IMR-90 (cell line): ENCODE measurements around the gene GLRX2. TPM values are rescaled to one million over a fixed set of nuclear protein-coding genes. Genes with fewer than 3 reads are reported as not detected.

Experiments
- CEBPB ChIP-seq: IDR thresholded peaks from 2 replicates; pipeline ENCODE4 v1.6.1; 2012; ENCODE audit warnings: low read depth, low read length, improper control_type of control experiment
- MAZ ChIP-seq: IDR thresholded peaks from 2 replicates; pipeline ENCODE4 v1.6.1; 2012; ENCODE audit warnings: low read depth, mild to moderate bottlenecking, low read length, improper control_type of control experiment, moderate library complexity, borderline replicate concordance
- RCOR1 ChIP-seq: IDR thresholded peaks from 2 replicates; pipeline ENCODE4 v1.6.1; 2012; ENCODE audit warnings: mild to moderate bottlenecking, low read length, improper control_type of control experiment; ENCODE audit not compliant: insufficient replicate concordance
- polyA plus RNA-seq, 3 experiments: library from polyadenylated mRNA; depleted of rRNA; stranded (reverse); fragments of >200 nt; gene quantifications; 2 replicates each; pipeline ENCODE4 v1.2.3, GENCODE V29; 2012; ENCODE audit warnings: low replicate concordance in 1 of 3
- total RNA-seq: library from RNA; depleted of rRNA; stranded (reverse); fragments of >200 nt; gene quantifications from 2 replicates; pipeline ENCODE4 v1.2.3, GENCODE V29; 2012

GLRX2 gene
- total and polyA plus RNA-seq, 2 of the 4 experiments (the other 2 are of a cell fraction) = 2.0 to 15.9 TPM

DNA sequence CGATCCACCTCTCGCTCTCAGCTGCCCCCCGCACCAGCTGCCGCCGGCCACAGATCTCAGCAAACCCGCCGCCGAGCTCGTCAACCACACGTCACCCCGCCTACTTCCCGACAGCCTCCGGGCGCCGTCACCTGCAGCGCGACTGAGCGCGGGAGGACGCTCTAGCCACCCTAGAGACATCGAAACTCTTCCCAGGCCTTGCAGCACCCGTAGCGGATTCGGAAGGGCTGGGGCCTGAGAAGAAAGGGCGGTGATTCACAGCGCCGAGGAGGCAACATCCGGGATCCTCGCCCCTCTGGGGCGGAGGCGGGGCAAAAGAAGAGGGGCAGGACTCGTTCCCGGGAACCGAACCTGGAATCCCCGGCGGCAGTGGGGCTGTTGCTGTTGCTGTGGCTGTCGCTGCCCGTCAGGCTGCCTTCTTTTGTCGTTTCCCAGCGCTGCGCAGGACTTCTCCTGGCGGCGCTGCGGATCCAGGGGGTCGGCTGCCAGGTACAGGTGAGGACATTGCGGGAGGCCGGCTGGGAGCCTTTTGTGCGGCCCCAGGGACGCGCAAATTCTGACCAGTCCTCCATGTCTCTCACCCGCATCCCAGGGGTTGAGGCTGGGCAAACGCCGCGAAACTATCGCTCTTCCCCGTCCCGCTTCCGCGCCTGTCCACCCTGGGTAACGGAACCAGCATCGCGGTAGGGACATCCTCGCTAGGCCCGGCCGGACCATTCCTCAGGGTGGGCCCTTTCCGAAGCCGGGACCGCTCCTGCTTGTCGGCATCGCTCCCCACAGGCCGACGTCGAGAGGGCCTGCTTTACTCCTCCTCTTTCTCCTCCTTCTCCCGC lies 45.7 kb downstream of the GLRX2 start, which contains the start of the genes RO60 and UCHL5 (continued):
- TF ChIP-seq CEBPB (peak; percentile 49; the same call in 1 of the 2 replicates), RCOR1 (peak; percentile 89), MAZ (peak; percentile 90)
